Retinal pigment epithelial cell (primary cell): ENCODE measurements around the gene CAPZB.

ENCODE experiments used
- DNase-seq: peaks from one replicate; pipeline ENCODE4 v3.0.0-alpha.2; 2010; ENCODE audit warnings: low read depth
- H3K4me3 ChIP-seq: 2 replicates; pipeline ENCODE4 v1.5.1; 2011; ENCODE audit warnings: mild to moderate bottlenecking, low read length, control low read depth, moderate library complexity
- CTCF ChIP-seq: conservative IDR thresholded peaks from 2 replicates; pipeline ENCODE4 v1.5.1; 2011; ENCODE audit warnings: low read depth, low read length, control low read depth, inconsistent platforms

CAPZB gene

GRCh38 chr1:19416921-19417470, 68.3 kb downstream of the CAPZB start:
- DNase-seq, result no peak
- H3K4me3 ChIP-seq, result no peak overlapping the region
- no peak for TF ChIP-seq CTCF

- DNase-seq, result no peak
- no peak for TF ChIP-seq CTCF
- no peak overlapping the region for H3K4me3 ChIP-seq
Measured at GRCh38 chr1:19416145-19416544, 69.2 kb downstream of the CAPZB start.

GRCh38 chr1:19414515-19415121, 70.7 kb downstream of the CAPZB start:
- no peak for DNase-seq
- TF ChIP-seq CTCF, result no peak
- H3K4me3 ChIP-seq, result no peak overlapping the region

- H3K4me3 ChIP-seq, result no peak overlapping the region
- no peak for TF ChIP-seq CTCF
- no peak for DNase-seq
Measured at GRCh38 chr1:19413999-19414398, 71.3 kb downstream of the CAPZB start.

GRCh38 chr1:19412654-19413053, 72.7 kb downstream of the CAPZB start:
- H3K4me3 ChIP-seq, result no peak overlapping the region
- DNase-seq, result no peak
- TF ChIP-seq CTCF, result no peak

GRCh38 chr1:19411612-19412011, 73.7 kb downstream of the CAPZB start:
- no peak overlapping the region for H3K4me3 ChIP-seq
- DNase-seq, result no peak
- TF ChIP-seq CTCF, result no peak

- no peak overlapping the region for H3K4me3 ChIP-seq
- no peak for TF ChIP-seq CTCF
- no peak for DNase-seq
Measured at GRCh38 chr1:19410393-19410792, 74.9 kb downstream of the CAPZB start.
